NCI-H524 treated with DMSO at 0.1 percent for 48 hours (cell line): ENCODE measurements around the gene MMP28.

Experiments
- DNase-seq: peaks from one replicate; lab custom pipeline; 2025; lab: John Stamatoyannopoulos, UW

The MMP28 gene

DNA sequence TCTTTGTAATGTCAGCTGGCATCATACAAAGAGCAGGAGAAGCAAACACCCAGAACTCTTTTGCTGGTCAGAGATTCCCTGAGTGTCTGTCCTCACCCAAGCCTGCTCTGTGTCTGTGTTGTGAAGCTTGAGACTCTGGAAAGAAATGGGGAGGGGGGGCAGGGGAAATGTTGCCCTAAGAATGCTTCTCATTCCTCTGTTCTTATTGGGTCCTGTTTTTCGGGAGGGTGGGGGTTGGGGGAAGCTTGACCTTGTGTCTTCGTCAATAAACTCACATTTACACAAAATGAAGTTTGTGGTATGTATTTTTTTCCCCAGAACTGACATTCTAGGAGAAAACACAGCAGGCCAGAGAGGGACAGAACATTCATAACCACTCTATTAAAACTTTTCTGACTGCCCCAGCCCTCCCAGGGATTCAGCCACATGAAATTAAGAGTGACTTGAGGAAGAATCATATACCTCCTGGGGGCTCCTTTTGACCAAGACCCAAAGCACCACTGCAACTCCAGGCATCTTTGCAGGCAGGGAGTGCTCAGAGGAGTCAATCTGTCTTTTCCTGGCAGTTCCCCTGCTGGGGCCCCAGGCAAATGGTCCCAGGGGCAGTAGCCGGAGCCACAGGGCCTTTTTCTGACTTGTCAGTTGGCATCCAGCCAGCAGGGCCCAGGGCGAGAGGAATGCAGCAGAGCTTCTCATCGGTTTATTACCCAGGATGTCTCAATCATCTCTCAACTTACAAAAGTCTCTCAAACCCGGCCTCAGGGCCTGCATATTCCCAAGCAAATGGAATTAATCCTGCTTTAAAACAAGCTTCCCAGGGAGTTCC is 69.1 kb downstream of the MMP28 start:
- DNase-seq, result no peak

DNA sequence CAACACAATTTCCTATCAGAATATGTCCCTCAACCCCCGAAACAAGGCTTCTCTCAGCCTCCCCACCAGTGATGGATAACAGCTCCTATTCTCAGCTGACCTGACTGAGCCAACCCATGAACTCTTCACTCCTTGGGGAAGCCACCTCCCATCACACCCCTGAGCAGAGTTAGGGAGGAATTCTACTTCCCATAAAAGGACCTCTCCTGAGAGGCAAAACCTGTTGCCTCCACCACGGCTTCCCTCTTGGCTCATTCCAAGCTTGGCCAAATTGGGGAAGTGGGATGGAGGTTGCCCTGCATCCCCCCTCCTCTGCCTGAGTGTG is 69.7 kb downstream of the MMP28 start:
- DNase-seq, result no peak

DNA sequence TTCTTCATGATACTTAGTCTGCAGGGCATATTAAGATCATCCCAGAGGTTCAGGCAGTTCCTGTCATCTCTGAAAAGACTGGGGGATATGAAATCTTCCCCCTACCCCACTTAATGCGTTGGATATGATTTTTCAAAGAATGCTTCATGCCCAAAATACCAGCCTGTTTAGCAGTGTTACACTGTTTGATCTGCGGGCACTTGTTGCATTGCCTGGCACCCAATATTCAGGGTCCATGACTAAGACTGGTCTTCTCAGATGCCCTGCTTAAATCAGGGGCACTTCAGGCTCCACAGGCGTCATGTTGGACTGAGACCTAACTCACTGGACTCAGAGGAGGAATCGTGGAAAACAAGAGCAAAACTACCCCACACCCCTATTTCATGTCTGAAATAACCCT is 70.4 kb downstream of the MMP28 start:
- no peak for DNase-seq

DNA sequence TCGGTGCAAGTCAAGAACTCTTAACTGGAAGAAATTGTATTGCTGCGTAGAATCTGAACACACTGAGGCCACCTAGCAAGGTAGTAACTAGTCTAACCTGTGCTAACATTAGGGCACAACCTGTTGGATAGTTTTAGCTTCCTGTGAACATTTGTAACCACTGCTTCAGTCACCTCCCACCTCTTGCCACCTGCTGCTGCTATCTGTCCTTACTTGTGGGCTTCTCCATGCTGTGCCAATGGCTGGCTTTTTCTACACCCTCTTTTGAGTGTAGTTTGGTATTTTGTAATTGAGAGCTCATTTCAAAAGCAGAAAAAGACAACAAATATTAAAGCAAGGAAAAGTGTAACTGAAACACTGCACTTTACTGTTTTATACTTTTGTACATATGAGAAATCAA is 71.7 kb downstream of the MMP28 start:
- no peak for DNase-seq

DNA sequence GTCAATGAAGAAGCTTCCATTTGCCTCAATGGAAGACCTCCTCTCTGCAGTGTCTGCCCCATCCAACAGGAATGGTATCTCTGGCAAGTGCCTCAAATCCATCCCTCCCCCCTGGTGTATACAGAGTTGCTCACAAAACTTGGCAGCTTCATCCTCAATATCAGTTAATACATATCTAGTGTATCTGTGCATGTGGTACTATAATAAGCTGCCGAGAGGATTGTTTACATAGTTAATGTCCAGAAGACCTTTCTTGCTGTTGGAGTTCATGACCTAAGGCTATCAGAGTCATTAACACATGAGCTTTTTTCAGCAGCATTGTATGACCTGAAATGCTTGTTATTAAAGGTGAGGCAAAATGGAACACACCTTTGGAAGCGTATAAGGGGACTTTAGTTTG is 78.0 kb downstream of the MMP28 start:
- DNase-seq, result no peak

DNA sequence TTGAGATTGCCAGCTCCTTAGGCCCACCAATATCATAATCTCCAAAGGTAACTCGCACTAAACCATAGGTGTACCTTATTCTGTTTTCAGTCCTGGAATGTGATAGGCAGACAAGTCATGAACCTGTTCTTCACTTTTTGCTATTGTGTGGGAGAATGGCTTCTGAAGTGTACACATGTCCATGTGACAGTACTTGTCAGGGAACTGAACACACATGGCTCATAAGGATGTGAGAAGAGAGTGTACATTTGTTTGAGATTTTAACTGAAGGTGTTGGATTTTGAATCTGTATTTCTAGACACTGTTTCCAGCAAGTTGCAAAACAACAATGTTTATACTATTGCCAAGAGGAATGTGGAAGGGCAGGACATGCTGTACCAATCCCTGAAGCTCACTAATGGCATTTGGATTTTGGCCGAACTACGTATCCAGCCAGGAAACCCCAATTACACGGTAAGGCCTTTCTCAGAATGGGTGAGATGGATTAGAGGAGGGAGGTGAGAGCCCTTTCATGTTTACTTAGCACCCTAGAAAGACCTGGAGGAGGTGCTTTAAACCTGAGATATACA is 78.5 kb downstream of the MMP28 start:
- DNase-seq, result no peak

DNA sequence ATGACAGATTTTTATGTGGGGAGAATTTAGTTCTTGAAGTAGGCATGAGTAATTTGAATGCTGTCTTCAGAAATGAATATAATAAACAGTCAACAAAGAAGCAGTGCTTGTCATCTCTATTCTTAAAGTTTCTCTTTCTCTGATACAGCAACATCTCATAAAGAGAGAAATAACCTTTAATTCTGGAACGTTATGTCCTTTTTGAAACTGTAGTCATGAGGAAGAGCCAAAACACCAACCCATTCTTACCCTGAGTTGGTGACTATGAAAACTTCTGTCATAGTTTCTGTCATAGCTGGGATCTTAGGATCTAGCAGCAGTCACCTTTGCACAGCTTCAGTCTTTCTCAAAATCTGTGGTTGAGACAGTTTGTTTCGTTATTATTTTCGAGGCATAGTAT is 79.3 kb downstream of the MMP28 start:
- DNase-seq, result no peak
